ENCODE results near the gene WASF2.

DNA sequence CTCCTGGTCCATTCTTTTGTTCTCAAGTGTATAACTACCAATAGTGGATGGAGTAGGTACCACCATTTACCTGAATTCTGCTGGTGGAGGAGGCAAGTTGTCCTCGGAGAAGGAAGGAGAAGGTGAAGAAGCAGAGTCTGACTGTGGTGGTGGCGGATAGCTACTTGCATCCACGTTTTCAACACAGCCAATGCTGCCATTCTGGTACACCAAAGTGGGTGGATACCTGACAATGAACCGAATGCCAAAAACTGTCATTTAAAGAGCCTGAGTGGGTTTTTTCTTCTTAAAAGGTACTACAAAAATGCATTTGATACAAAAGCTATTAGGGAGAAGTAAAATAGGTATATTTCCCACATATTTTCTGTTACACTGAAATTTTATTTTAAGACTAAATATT is 77.5 kb downstream of the WASF2 start:
- no peak for TF ChIP-seq GATA2 (IDR thresholded peaks at IDR 0.05; ENCODE audit: low read depth, low read length)
- no peak for TF ChIP-seq GATA3 (IDR thresholded peaks at IDR 0.05; ENCODE audit: low read depth, low read length)
